Transverse colon (tissue), 4 donors: ENCODE data around the gene TLE5. TPM values are rescaled to one million over a fixed set of nuclear protein-coding genes. Genes with fewer than 3 reads are reported as not detected.

Experiments
- DNase-seq: peaks from one replicate; pipeline ENCODE4 v3.0.0-alpha.2; 2019
- H3K27ac ChIP-seq, 4 donors: fragments of 200-600 bp; sonication (generic); 2 replicates each; pipeline ENCODE4 v1.5.1; 2016 to 2018; ENCODE audit warnings: inconsistent platforms in 4 of 4
- H3K27me3 ChIP-seq: fragments of 200-600 bp; sonication (generic); 2 replicates; pipeline ENCODE4 v1.5.1; 2017; ENCODE audit warnings: inconsistent platforms
- H3K36me3 ChIP-seq, 4 donors: fragments of 200-600 bp; sonication (generic); 2 replicates each; pipeline ENCODE4 v1.5.1; 2017 to 2019; ENCODE audit warnings: inconsistent platforms in 4 of 4
- H3K4me1 ChIP-seq, 4 donors: fragments of 200-600 bp; sonication (generic); 2 replicates each; pipeline ENCODE4 v1.5.1; 2017 to 2020; ENCODE audit warnings: inconsistent platforms in 4 of 4
- H3K4me3 ChIP-seq, 4 donors: fragments of 200-600 bp; sonication (generic); 1 replicate in 1 of 4; 2 replicates in 3 of 4; pipeline versions ENCODE4 v1.5.1 to v1.6.1; 2017 to 2019; ENCODE audit warnings: inconsistent platforms in 4 of 4
- H3K9me3 ChIP-seq, 2 donors: fragments of 200-600 bp; sonication (generic); 2 replicates each; pipeline ENCODE4 v1.5.1; 2017 to 2019; ENCODE audit warnings: inconsistent platforms in 2 of 2
- CTCF ChIP-seq, 5 experiments: fragments of 200-600 bp in 3 of 5; fragments of 450-650 bp in 2 of 5; sonication (generic) in 3 of 5; IDR thresholded peaks; 1 replicate in 2 of 5; 2 replicates in 3 of 5; pipeline ENCODE4 v1.5.1; 2016 to 2017; ENCODE audit warnings: antibody characterized with exemption in 5 of 5, inconsistent platforms in 3 of 5, mild to moderate bottlenecking in 2 of 5, moderate library complexity in 1 of 5
- EP300 ChIP-seq: sonication (generic); formaldehyde crosslinking; IDR thresholded peaks from one replicate; pipeline ENCODE4 v1.6.1; 2017; ENCODE audit warnings: antibody characterized with exemption, low read depth
- POLR2A ChIP-seq: fragments of 450-650 bp; IDR thresholded peaks from one replicate; pipeline ENCODE4 v1.6.1; 2016; ENCODE audit warnings: antibody characterized with exemption, mild to moderate bottlenecking, moderate library complexity
- POLR2AphosphoS5 ChIP-seq, 3 donors: sonication (generic); formaldehyde crosslinking; IDR thresholded peaks; one replicate each; pipeline ENCODE4 v1.6.1; 2016; ENCODE audit warnings: antibody characterized with exemption in 3 of 3
- WGBS, 2 donors: methylation state at CpG; one replicate each; pipeline ENCODE4 v1.1.5; 2018; ENCODE audit warnings: low coverage in 1 of 2; 5-methylcytosine and 5-hydroxymethylcytosine counted together
- in situ Hi-C, 4 donors: fragments of 200-750 bp; cut with MboI; loops; one replicate each; pipeline versions ENCODE4 v1.15.0 to v1.15.1; 2017; ENCODE audit warnings: low sequenced_read_pairs in 3 of 4, low pct_ligation_motif_present in 1 of 4, low pct_unique_long_range_greater_than_20kb in 1 of 4
- intact Hi-C: fragments of 100-400 bp; cut with DNase I; formaldehyde crosslinking; loops from one replicate; pipeline ENCODE4 v1.15.1; 2023; ENCODE audit warnings: low total_unique reads
- total RNA-seq, 4 donors: library from RNA; depleted of rRNA; stranded (reverse); fragments of >200 nt; gene quantifications; one replicate each; pipeline ENCODE4 v1.1.0, GENCODE V29; 2016

The TLE5 gene
- total RNA-seq, 4 donors from 2014 or later = 307 to 561 (median 400) TPM

GRCh38 chr19:3036119-3036976 is 25.9 kb downstream of the TLE5 start:
- H3K4me3 ChIP-seq = peak overlapping the region; percentile 26 to 62 (median 48)
- in situ Hi-C loops (loop anchor here in 1 of 4 donors (10.0 kb wide), 1 partner anchor 62 kb away; the partner anchor contains the start of gene TLE6), intact Hi-C loops (no loop called here)
- H3K4me1 ChIP-seq = peaks cover 11 to 26% (median 22%) of the 10 kb centered on the region in 4 donors
- peak overlapping the region; percentile 92 to 96 (median 94) for H3K27ac ChIP-seq
- H3K9me3 ChIP-seq = no peaks in the 10 kb centered on the region
- no peaks in the 10 kb centered on the region for H3K27me3 ChIP-seq
- peak; percentile 96 for DNase-seq
- no peaks in the 10 kb centered on the region for H3K36me3 ChIP-seq
- WGBS, 2 donors = 0% methylated on average over 1 to 42 of the region's 44 CpGs
- TF ChIP-seq POLR2AphosphoS5 (IDR thresholded peaks at IDR 0.05) = peak in 2 of 3 donors; percentile 61 to 64
- peak in 1 of 5 experiments; percentile 18 for TF ChIP-seq CTCF (IDR thresholded peaks at IDR 0.05)
- no peak for TF ChIP-seq EP300
- TF ChIP-seq POLR2A = no peak

- 0 to 1% methylated on average over 5 to 23 of the region's 29 CpGs for WGBS, 2 donors
- Histone ChIP-seq H3K4me3 (peak overlapping the region; percentile 28 to 62 (median 48)), H3K27ac (peak overlapping the region; percentile 92 to 96 (median 94)), H3K36me3 (no peaks in the 10 kb centered on the region), H3K4me1 (peaks cover 11 to 26% (median 22%) of the 10 kb centered on the region in 4 donors), H3K27me3 (no peaks in the 10 kb centered on the region), H3K9me3 (no peaks in the 10 kb centered on the region)
- in situ Hi-C loops (loop anchor here in 1 of 4 donors (10.0 kb wide), 1 partner anchor 61 kb away; the partner anchor contains the start of gene TLE6), intact Hi-C loops (no loop called here)
- DNase-seq = peak; percentile 98
- TF ChIP-seq POLR2A (peak; percentile 21), POLR2AphosphoS5 (IDR thresholded peaks at IDR 0.05) (peak in 2 of 3 donors; percentile 19 to 50), EP300 (no peak), CTCF (IDR thresholded peaks at IDR 0.05) (peak in 1 of 5 experiments; percentile 15)
Observed at GRCh38 chr19:3035542-3036118, 26.7 kb downstream of the TLE5 start.

- intact Hi-C loops = no loop called here
- Histone ChIP-seq H3K9me3 (no peaks in the 10 kb centered on the region), H3K4me1 (peaks cover 11 to 26% (median 22%) of the 10 kb centered on the region in 4 donors), H3K4me3 (peak overlapping the region; percentile 28 to 62 (median 45)), H3K27me3 (no peaks in the 10 kb centered on the region), H3K27ac (peak overlapping the region; percentile 92 to 96 (median 94)), H3K36me3 (no peaks in the 10 kb centered on the region)
- no peak for TF ChIP-seq CTCF (IDR thresholded peaks at IDR 0.05)
- no peak for TF ChIP-seq POLR2AphosphoS5 (IDR thresholded peaks at IDR 0.05)
- TF ChIP-seq EP300 = no peak
- TF ChIP-seq POLR2A = no peak
- in situ Hi-C loops = loop anchor here in 1 of 4 donors (10.0 kb wide), 1 partner anchor 60 kb away; the partner anchor contains the start of gene TLE6
- peak; percentile 64 for DNase-seq
- 3 to 8% methylated on average over 5 to 28 of the region's 28 CpGs for WGBS, 2 donors
Observed at GRCh38 chr19:3034656-3035541, 27.4 kb downstream of the TLE5 start.
